Naive B cell (primary cell): ENCODE results near the gene PCDHA5. TPM values are rescaled to one million over a fixed set of nuclear protein-coding genes. Genes with fewer than 3 reads are reported as not detected.

Experiments
- ATAC-seq, 2 donors: fragments of 150-1000 bp; cut with Tn5 transposase; 2 replicates each; pipeline ENCODE4 v1.10.0; 2021; ENCODE audit warnings: low read depth in 2 of 2, mild to moderate bottlenecking in 2 of 2, moderate library complexity in 2 of 2
- DNase-seq: peaks from one replicate; pipeline ENCODE4 v3.0.0; 2022
- H3K27ac Mint-ChIP-seq, 6 donors: one replicate each; pipeline ENCODE4 v1.8.0; 2020 to 2022; ENCODE audit warnings: mild to moderate bottlenecking in 6 of 6, mixed read lengths in 6 of 6, moderate library complexity in 5 of 6, inconsistent platforms in 2 of 6
- H3K27me3 Mint-ChIP-seq, 3 donors: one replicate each; pipeline ENCODE4 v1.8.0; 2021 to 2022; ENCODE audit warnings: mixed read lengths in 3 of 3, mild to moderate bottlenecking in 1 of 3
- H3K36me3 Mint-ChIP-seq, 2 donors: one replicate each; pipeline ENCODE4 v1.8.0; 2020 to 2022; ENCODE audit warnings: mixed read lengths in 2 of 2, inconsistent platforms in 1 of 2, mild to moderate bottlenecking in 1 of 2
- H3K4me1 Mint-ChIP-seq, 3 donors: one replicate each; pipeline ENCODE4 v1.8.0; 2020 to 2022; ENCODE audit warnings: mixed read lengths in 3 of 3, inconsistent platforms in 1 of 3, mild to moderate bottlenecking in 1 of 3, moderate library complexity in 1 of 3
- H3K4me3 Mint-ChIP-seq, 8 donors: one replicate each; pipeline ENCODE4 v1.8.0; 2020 to 2022; ENCODE audit warnings: mild to moderate bottlenecking in 8 of 8, mixed read lengths in 8 of 8, moderate library complexity in 8 of 8, inconsistent platforms in 2 of 8
- H3K9me3 Mint-ChIP-seq, 7 donors: one replicate each; pipeline ENCODE4 v1.8.0; 2020 to 2022; ENCODE audit warnings: mixed read lengths in 7 of 7, mild to moderate bottlenecking in 5 of 7, inconsistent platforms in 2 of 7, moderate library complexity in 1 of 7
- polyA plus RNA-seq, 6 donors: library from polyadenylated mRNA; unstranded; fragments of 300-500 nt; fragmentation: Illumina TruSeq; gene quantifications; one replicate each; pipeline ENCODE4 v1.2.3, GENCODE V29; 2021; ENCODE audit warnings: low read depth in 6 of 6

PCDHA5 gene
- polyA plus RNA-seq, 6 donors from 2014 or later, result not detected

- H3K9me3 Mint-ChIP-seq, result peaks cover 0 to 38% (median 11%) of the 10 kb centered on the region in 7 donors
- no peaks in the 10 kb centered on the region for H3K4me1 Mint-ChIP-seq
- ATAC-seq (no peak), DNase-seq (no peak)
- peak overlapping the region in 1 of 8 donors; percentile 35 for H3K4me3 Mint-ChIP-seq
- H3K27ac Mint-ChIP-seq, result no peak overlapping the region
- peaks cover 17 to 26% (median 26%) of the 10 kb centered on the region in 3 donors for H3K27me3 Mint-ChIP-seq
- peaks cover 5 to 9% of the 10 kb centered on the region in 2 donors for H3K36me3 Mint-ChIP-seq
These were observed 36.0 kb downstream of the PCDHA5 start for GRCh38 chr5:140857177-140857986.

GRCh38 chr5:140857987-140858240 is 36.5 kb downstream of the PCDHA5 start:
- ATAC-seq (no peak), DNase-seq (no peak)
- H3K4me3 Mint-ChIP-seq, result no peak overlapping the region
- peaks cover 15 to 26% (median 25%) of the 10 kb centered on the region in 3 donors for H3K27me3 Mint-ChIP-seq
- no peaks in the 10 kb centered on the region for H3K4me1 Mint-ChIP-seq
- peaks cover 0 to 38% (median 11%) of the 10 kb centered on the region in 7 donors for H3K9me3 Mint-ChIP-seq
- H3K27ac Mint-ChIP-seq, result no peak overlapping the region
- peaks cover 5 to 9% of the 10 kb centered on the region in 2 donors for H3K36me3 Mint-ChIP-seq

GRCh38 chr5:140862441-140863295 is 41.3 kb downstream of the PCDHA5 start:
- peaks cover 0 to 32% (median 11%) of the 10 kb centered on the region in 7 donors for H3K9me3 Mint-ChIP-seq
- ATAC-seq, result no peak
- no peaks in the 10 kb centered on the region for H3K4me1 Mint-ChIP-seq
- H3K27ac Mint-ChIP-seq, result no peak overlapping the region
- H3K27me3 Mint-ChIP-seq, result peaks cover 8 to 18% (median 10%) of the 10 kb centered on the region in 3 donors
- no peak overlapping the region for H3K4me3 Mint-ChIP-seq
- peaks cover 0 to 5% of the 10 kb centered on the region in 2 donors for H3K36me3 Mint-ChIP-seq
- DNase-seq, result no peak

GRCh38 chr5:140868721-140869554 is 47.5 kb downstream of the PCDHA5 start, which contains the start of gene PCDHA11:
PCDHA11 (plus strand) TSS chr5:140868957; CDS start chr5:140869104, 147 bp downstream.
- H3K9me3 Mint-ChIP-seq, result peaks cover 0 to 28% (median 15%) of the 10 kb centered on the region in 7 donors
- ATAC-seq (no peak), DNase-seq (no peak)
- peak within 1 kb of the TSS in 1 of 6 donors; percentile 51 for H3K27ac Mint-ChIP-seq
- peaks cover 0 to 4% of the 10 kb centered on the region in 2 donors for H3K36me3 Mint-ChIP-seq
- H3K4me3 Mint-ChIP-seq, result peak within 1 kb of the TSS in 1 of 8 donors; percentile 4
- peaks cover 0 to 2% (median 0%) of the 10 kb centered on the region in 3 donors for H3K4me1 Mint-ChIP-seq
- peaks cover 8 to 17% (median 15%) of the 10 kb centered on the region in 3 donors for H3K27me3 Mint-ChIP-seq

GRCh38 chr5:140869555-140869886 is 48.1 kb downstream of the PCDHA5 start:
- peak overlapping the region in 1 of 6 donors; percentile 51 for H3K27ac Mint-ChIP-seq
- ATAC-seq (no peak), DNase-seq (no peak)
- peak overlapping the region in 1 of 8 donors; percentile 4 for H3K4me3 Mint-ChIP-seq
- peaks cover 3 to 23% (median 12%) of the 10 kb centered on the region in 3 donors for H3K27me3 Mint-ChIP-seq
- peaks cover 0 to 2% (median 0%) of the 10 kb centered on the region in 3 donors for H3K4me1 Mint-ChIP-seq
- H3K9me3 Mint-ChIP-seq, result peaks cover 0 to 30% (median 16%) of the 10 kb centered on the region in 7 donors
- peaks cover 0 to 4% of the 10 kb centered on the region in 2 donors for H3K36me3 Mint-ChIP-seq

GRCh38 chr5:140870221-140871201 is 49.1 kb downstream of the PCDHA5 start:
- Mint-ChIP-seq H3K27ac (no peak overlapping the region), H3K4me1 (peaks cover 0 to 2% (median 0%) of the 10 kb centered on the region in 3 donors), H3K27me3 (peaks cover 0 to 24% (median 17%) of the 10 kb centered on the region in 3 donors), H3K9me3 (peaks cover 0 to 37% (median 24%) of the 10 kb centered on the region in 7 donors), H3K4me3 (no peak overlapping the region), H3K36me3 (peaks cover 0 to 4% of the 10 kb centered on the region in 2 donors)
- DNase-seq, result no peak
- no peak for ATAC-seq

Other genes starting within 250 kb of the PCDHA5 start
- 10 to 100 TPM in 1 of 6 donors, 1 to 10 TPM in 5; 1.5 to 10.2 (median 2.8) TPM for gene CD14, start 188.4 kb upstream of the PCDHA5 start, polyA plus RNA-seq
- 10 to 100 TPM in 4 of 6 donors, 1 to 10 TPM in 2; 7.6 to 13.0 (median 11.4) TPM for gene TMCO6, start 182.2 kb upstream of the PCDHA5 start, polyA plus RNA-seq
- 100 to 1,000 TPM in 5 of 6 donors, 10 to 100 TPM in 1; 94.5 to 167 (median 152) TPM for gene NDUFA2, start 174.0 kb upstream of the PCDHA5 start, polyA plus RNA-seq
- 100 to 1,000 TPM in 5 of 6 donors, 10 to 100 TPM in 1; 83.8 to 170 (median 140) TPM for gene IK, start 173.8 kb upstream of the PCDHA5 start, polyA plus RNA-seq
- gene WDR55, start 156.7 kb upstream of the PCDHA5 start, polyA plus RNA-seq, result 10 to 100 TPM in 4 of 6 donors, 1 to 10 TPM in 2; 5.7 to 15.1 (median 10.3) TPM
- gene DND1, start 148.0 kb upstream of the PCDHA5 start, polyA plus RNA-seq, result under 1 TPM in 1 of 6 donors, not detected in 5; 0.21 TPM
- 10 to 100 TPM; 37.6 to 73.5 (median 40.3) TPM for gene HARS1, start 130.2 kb upstream of the PCDHA5 start, polyA plus RNA-seq
- 10 to 100 TPM; 12.2 to 26.2 (median 18.7) TPM for gene HARS2, start 130.2 kb upstream of the PCDHA5 start, polyA plus RNA-seq
- 10 to 100 TPM; 68.6 to 85.8 (median 76.7) TPM for gene ZMAT2, start 121.2 kb upstream of the PCDHA5 start, polyA plus RNA-seq
- gene PCDHA1, start 35.5 kb upstream of the PCDHA5 start, polyA plus RNA-seq, result not detected
- gene PCDHA2, start 26.8 kb upstream of the PCDHA5 start, polyA plus RNA-seq, result not detected
- not detected for gene PCDHA3, start 20.6 kb upstream of the PCDHA5 start, polyA plus RNA-seq
- gene PCDHA4, start 14.5 kb upstream of the PCDHA5 start, polyA plus RNA-seq, result not detected
- gene PCDHA6, start 6.3 kb downstream of the PCDHA5 start, polyA plus RNA-seq, result not detected
- not detected for gene PCDHA7, start 12.7 kb downstream of the PCDHA5 start, polyA plus RNA-seq
- not detected for gene PCDHA8, start 19.6 kb downstream of the PCDHA5 start, polyA plus RNA-seq
- gene PCDHA9, start 26.8 kb downstream of the PCDHA5 start, polyA plus RNA-seq, result not detected
- gene PCDHA10, start 34.3 kb downstream of the PCDHA5 start, polyA plus RNA-seq, result not detected
- gene PCDHA11, start 47.3 kb downstream of the PCDHA5 start, polyA plus RNA-seq, result not detected
- not detected for gene PCDHA12, start 53.7 kb downstream of the PCDHA5 start, polyA plus RNA-seq
- gene PCDHA13, start 60.5 kb downstream of the PCDHA5 start, polyA plus RNA-seq, result not detected
- gene PCDHAC1, start 104.7 kb downstream of the PCDHA5 start, polyA plus RNA-seq, result not detected
- not detected for gene PCDHAC2, start 144.9 kb downstream of the PCDHA5 start, polyA plus RNA-seq
- gene PCDHB1, start 229.8 kb downstream of the PCDHA5 start, polyA plus RNA-seq, result not detected